ENCODE data around the gene MKLN1. TPM values are rescaled to one million over a fixed set of nuclear protein-coding genes. Genes with fewer than 3 reads are reported as not detected.

MKLN1 gene
- total and polyA plus RNA-seq, 10 of the 15 experiments (the other 5 are each of a cell fraction or from before 2014, with no cell fraction given): 13.6 to 55.8 (median 29.3) TPM

GRCh38 chr7:131506597-131506996 lies 178.9 kb downstream of the MKLN1 start:
- in situ Hi-C loops (cut with MboI) (no loop called here), intact Hi-C loops (cut with micrococcal nuclease; ENCODE audit: unreplicated experiment) (no loop called here)
- FAIRE-seq: no peak
- POLR2A ChIA-PET: no interaction called here
- Histone ChIP-seq H3K27ac (ENCODE audit: control insufficient read depth, insufficient read depth) (no peak overlapping the region), H3K79me2 (ENCODE audit: control insufficient read depth, insufficient read depth, low read length) (no peaks in the 10 kb centered on the region), H3K36me3 (ENCODE audit: control insufficient read depth in 2 of 2, insufficient read depth in 2 of 2, low read length in 1 of 2) (no peaks in the 10 kb centered on the region), H2AFZ (ENCODE audit: control insufficient read depth, low read depth, low read length) (no peak overlapping the region), H3K9me3 (replicated peaks; ENCODE audit: control insufficient read depth, insufficient read depth, low read length) (no peaks in the 10 kb centered on the region), H3K4me2 (ENCODE audit: control insufficient read depth, insufficient read depth) (no peak overlapping the region), H4K20me1 (ENCODE audit: control insufficient read depth, insufficient read depth) (no peaks in the 10 kb centered on the region), H3K9ac (ENCODE audit: control insufficient read depth, insufficient read depth, low read length) (no peak overlapping the region), H3K4me1 (ENCODE audit: control insufficient read depth, insufficient read depth, low read length) (peaks cover 1% of the 10 kb centered on the region; the same call in 1 of the 2 replicates), H3K27me3 (replicated peaks in 1 of 2; ENCODE audit: control insufficient read depth in 2 of 2, insufficient read depth in 2 of 2, low read length in 1 of 2) (no peaks in the 10 kb centered on the region), H3K4me3 (no peak overlapping the region)
- no peak for DNase-seq (ENCODE audit: low read depth, low spot score)
- WGBS (ENCODE audit: insufficient coverage, insufficient replicate concordance, low lambda C conversion rate, missing lambda C conversion rate): 75% methylated on average over 18 of the region's 18 CpGs
- CTCF ChIA-PET: interaction anchor here (0.6 to 3.8 kb wide), 12 partner anchors 8 to 409 kb away, joined by 3 to 21 read pairs (median 4); no protein-coding TSS in a partner anchor
- no peak for ATAC-seq
- no TSS peak for BruUV-seq (replicated peaks)
- SMC1A ChIA-PET (ENCODE audit: uncharacterized antibody, unreplicated experiment): no interaction called here
- no peak for TF ChIP-seq BCL3 (IDR thresholded peaks at IDR 0.05; ENCODE audit: borderline replicate concordance, insufficient read depth, low read depth, low read length, poor library complexity, severe bottlenecking)
- TF ChIP-seq YY1 (IDR thresholded peaks at IDR 0.05; ENCODE audit: low read depth, low read length): no peak
- no peak for TF ChIP-seq SREBF1 (IDR thresholded peaks at IDR 0.05; ENCODE audit: low read length)
- no peak for TF ChIP-seq ATF7 (IDR thresholded peaks at IDR 0.05; ENCODE audit: low read depth)
- no peak for TF ChIP-seq CREB1 (IDR thresholded peaks at IDR 0.05; ENCODE audit: low read depth)
- RAD21 ChIA-PET (ENCODE audit: unreplicated experiment): no interaction called here

Data from GM12878 (cell line).